HG03060 (cell line): ENCODE results near the gene LGR6.
"Not testable (repeated sequence)": the region's sequence is repeated elsewhere in the genome, so short reads cannot be mapped to it uniquely, and the experiment has no call there.

Source experiments
- ATAC-seq: cut with Tn5 transposase; IDR thresholded peaks from one replicate; pipeline ENCODE4 v1.9.1; 2021; ENCODE audit warnings: low read depth, moderate number of reproducible peaks; ENCODE audit not compliant: unreplicated experiment

Gene LGR6

GRCh38 chr1:202176949-202177927, 16.4 kb upstream of the LGR6 start:
- ATAC-seq = no peak

GRCh38 chr1:202179828-202180750, 13.5 kb upstream of the LGR6 start:
- ATAC-seq = no peak

- ATAC-seq = not testable (repeated sequence)
Observed at GRCh38 chr1:202180751-202181139, 12.9 kb upstream of the LGR6 start.

DNA sequence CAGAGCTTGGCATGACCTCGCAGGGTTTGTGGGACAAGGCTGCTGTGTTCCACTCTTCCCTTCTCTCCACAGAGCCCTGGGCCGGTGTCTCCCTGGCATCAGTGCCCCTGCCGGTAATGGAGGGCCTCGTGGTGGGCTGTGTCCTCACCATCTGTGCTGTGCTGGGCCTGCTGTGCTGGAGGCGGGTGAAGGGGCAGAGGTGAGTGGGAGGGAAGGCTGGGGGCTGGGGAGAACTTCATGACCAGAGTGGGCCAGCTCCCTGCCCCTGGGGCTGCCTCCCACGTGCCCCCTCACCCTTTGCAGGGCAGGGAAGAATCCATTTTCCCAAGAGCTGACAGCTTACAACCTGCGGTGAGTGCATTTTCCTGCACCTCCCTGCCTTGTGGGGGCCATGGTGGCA, 12.0 kb upstream of the LGR6 start:
- no peak for ATAC-seq

- no peak for ATAC-seq
Observed at GRCh38 chr1:202182040-202182877, 11.3 kb upstream of the LGR6 start.

DNA sequence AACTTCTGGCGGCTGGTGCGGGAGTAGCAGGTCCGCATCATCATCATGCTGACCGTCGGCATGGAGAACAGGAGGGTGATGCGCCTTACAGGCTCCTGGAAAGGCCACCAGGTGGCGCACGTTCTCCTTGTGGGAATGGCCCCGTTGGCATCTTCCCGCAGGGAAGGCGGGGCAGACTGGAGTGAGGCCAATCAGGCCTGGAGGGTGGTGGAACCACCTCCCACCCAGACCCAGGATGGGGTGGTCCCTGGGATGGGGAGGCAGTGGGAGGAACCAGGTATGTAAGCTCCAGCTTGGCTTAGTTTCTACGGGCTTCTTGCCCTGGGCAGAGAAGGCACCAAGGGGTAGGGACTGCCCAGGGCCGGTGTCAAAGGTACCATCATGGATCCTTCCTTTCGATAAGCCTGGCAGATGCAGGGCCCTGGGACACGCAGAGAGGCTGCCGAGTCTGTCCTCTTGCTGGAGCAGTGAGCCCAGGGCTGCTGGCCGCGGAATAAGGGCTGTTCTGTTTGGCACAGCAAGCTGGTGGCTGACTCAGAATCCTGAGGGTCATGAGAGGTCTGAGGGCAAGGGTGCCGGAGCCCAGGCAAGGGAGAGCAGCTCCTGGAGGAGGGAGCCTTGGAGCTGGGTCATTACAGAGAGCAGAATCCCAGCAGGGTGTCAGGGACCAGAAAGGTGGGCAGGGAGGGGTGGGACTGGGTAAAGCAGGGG, 8.7 kb upstream of the LGR6 start:
- no peak for ATAC-seq

DNA sequence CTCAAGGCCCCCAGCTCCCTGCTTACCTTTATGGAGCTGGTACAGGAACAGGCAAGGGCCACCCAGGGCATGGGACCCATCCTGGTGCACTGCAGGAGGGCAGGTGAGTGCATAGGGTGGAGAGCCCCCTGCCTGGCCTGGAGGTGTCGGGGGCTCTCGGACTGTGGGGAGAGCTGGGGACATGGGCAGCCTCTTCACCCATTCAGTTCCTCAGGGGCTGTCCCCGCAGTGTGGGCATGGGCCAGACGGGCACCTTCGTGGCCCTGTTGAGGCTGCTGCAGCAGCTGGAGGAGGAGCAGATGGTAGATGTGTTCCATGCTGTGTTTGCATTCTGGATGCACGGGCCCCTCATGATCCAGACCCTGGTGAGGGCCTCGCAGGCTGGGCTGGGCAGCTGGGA, 7.3 kb upstream of the LGR6 start:
- ATAC-seq = no peak

DNA sequence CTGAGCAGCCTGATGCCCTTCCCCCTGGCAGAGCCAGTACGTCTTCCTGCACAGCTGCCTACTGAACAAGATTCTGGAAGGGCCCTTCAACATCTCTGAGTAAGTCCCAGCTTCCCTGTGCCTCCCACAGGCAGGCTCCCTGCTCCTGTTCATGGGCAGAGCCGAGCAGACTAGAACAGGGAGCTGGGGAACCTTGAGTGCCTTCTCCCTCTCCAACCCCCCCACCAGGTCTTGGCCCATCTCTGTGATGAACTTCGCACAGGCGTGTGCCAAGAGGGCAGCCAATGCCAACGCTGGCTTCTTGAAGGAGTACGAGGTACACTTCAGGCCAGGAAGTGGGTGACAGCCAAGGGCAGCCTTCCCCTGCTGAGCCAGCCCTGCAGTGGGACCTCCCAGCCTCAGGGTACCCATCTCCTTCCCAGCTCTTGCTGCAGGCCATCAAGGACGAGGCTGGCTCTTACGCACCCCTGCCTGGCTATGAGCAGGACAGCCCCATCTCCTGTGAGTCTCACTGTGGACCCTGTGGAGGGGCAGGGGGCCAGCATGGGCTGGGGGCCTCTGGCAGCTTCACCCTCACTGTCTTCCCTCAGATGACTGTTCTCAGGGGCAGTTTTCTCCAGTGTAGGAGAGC, 6.4 kb upstream of the LGR6 start:
- no peak for ATAC-seq

DNA sequence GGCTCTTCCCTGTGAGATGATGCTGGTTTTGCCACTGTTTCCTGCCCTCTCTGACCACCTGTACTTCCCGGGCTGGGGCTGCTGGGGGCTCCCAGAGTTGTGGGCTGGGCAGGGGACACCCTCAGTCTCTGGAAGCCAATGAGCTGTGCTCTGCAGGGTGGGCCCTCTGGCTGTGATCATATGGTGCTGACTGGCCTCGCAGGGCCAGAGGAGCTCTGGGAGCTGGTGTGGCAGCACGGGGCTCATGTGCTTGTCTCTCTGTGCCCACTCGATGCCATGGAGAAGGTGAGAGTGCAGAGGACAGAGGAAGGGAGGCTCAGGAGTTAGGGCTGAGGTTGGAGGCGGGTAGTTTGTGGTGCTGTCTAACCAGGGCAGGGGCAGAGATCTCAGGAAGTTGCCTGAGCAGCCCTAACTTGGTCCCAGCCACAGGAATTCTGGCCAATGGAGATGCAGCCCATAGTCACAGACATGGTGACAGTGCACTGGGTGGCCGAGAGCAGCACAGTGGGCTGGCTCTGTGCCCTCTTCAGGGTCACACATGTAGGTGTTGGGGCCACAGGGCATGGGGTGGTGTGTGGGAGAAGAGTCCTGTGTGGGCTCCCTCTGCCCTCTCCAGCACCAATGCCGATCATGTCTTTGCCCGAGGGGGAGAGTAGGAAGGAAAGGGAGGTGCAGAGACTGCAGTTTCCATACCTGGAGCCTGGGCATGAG, 5.7 kb upstream of the LGR6 start:
- ATAC-seq = no peak

DNA sequence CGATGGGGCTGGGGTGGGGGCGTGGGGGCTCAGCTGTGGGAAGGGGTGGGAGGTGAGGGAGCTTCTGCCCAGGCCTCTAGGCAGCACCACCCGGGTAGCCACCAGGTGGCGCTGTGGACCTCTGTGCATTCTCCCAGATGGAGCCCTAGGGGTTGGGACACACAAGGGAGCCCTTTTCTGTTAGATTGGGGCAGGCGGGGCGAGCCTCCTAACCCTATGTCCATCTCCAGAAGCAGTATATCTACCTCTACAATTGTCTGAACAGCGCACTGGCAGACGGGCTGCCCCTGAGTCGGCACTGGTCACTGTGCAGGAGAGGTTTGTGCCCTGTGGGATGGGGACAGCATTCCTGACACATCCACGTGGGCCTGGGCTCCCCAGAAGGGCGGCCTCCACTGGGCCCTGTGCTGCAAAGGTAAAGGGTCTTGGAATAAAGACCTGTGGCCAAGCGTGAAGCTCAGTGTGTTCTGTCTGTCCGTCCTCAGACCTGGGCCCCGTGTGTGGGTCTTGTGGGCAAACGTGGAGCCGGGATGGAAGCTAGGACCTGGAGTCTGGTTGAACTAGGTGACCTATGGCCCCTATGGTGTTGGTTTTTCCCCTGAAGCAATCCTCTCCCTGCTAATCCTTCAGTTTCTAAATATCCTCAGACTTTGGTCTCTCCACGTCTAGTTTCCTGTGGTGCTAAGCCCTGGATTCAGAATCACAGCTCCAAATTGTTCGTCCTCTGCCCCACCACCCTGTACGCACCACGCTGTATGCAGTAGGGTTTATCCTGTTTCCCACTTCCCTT, 4.4 kb upstream of the LGR6 start:
- no peak for ATAC-seq

GRCh38 chr1:202189918-202190715, 3.5 kb upstream of the LGR6 start:
- ATAC-seq = no peak

GRCh38 chr1:202191391-202191790, 2.2 kb upstream of the LGR6 start:
- ATAC-seq = not testable (repeated sequence)

- no peak for ATAC-seq
Observed at GRCh38 chr1:202192770-202193613, 607 bp upstream of the LGR6 start.

DNA sequence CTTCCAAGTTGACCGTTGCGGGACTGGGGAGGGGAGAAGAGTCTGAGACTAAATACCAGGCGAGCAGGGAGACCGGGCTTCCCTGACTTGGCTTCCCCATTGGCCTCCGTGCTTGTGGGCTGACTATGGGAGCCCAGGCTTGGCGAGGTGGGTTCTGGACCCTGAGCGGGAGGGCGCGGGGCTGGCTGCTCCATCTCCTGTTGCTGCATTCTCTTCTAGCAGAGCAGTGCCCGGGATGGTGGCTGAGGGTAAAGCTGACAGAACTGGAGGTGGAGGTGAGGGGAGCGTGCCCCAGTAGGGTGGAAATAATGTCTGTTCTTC, 689 bp downstream of the LGR6 start:
- ATAC-seq = no peak

- no peak for ATAC-seq
Observed at GRCh38 chr1:202197653-202198365, 4.2 kb downstream of the LGR6 start.

DNA sequence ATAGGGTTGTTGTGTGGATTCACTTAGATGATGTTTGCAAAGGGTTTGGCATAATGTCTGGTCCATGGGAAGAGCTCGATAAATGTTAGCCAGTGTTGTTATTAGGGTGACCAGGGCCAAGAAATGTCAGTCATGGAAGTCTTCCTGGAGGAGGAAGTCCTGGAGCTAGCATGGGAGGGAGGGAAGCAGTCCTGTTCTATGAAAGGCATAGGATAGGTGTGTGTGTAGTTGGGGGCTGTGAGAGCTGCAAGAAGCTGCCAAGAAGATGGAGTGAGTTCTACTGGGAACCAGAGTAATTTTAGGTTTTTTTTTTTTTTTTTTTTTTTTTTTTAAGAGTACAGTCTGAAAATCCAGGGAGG, 4.7 kb downstream of the LGR6 start:
- ATAC-seq = no peak
